ENCODE data around the gene NCCRP1.

The NCCRP1 gene

DNA sequence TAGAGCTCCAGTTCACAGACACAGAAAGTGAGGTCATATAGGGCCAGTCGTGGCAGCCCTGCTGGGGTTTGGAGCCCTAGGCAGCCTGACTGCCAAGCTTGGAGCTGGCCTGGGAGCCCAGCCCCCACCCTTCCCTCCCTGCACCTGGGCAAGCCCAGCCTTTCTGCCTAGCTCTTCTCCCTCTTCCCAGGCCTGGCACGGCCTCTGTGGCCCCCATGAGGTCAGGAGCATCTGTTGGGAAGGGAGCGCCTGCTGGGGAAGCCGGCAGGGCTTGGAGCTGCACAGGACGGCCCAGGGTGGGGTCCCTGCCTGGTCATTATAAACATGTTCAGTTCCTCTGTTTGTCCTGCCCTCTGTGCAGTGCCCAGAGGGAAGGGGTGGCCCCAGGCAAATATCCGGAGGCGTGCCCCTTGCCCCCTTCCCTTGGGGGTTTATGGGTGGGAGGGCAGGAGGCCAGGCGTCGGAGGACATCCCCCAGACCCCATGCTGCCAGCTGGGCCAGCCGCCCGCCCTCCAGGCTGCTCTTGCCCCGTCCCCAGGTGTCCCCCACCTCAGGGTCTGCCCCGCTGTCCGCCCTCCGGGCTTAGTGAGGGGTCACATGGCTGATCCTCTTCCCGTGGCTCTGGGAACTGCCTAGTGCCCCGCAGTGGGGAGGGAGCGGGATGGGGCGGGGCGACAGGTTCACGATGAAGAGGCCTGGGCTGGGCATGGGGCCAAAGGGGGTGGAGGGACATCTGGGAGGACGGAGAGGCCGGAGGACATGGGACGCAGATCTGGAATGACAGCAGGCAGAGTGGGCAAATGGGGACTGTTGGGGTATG, 30.0 kb upstream of the NCCRP1 start:
- no peak for DNase-seq

DNA sequence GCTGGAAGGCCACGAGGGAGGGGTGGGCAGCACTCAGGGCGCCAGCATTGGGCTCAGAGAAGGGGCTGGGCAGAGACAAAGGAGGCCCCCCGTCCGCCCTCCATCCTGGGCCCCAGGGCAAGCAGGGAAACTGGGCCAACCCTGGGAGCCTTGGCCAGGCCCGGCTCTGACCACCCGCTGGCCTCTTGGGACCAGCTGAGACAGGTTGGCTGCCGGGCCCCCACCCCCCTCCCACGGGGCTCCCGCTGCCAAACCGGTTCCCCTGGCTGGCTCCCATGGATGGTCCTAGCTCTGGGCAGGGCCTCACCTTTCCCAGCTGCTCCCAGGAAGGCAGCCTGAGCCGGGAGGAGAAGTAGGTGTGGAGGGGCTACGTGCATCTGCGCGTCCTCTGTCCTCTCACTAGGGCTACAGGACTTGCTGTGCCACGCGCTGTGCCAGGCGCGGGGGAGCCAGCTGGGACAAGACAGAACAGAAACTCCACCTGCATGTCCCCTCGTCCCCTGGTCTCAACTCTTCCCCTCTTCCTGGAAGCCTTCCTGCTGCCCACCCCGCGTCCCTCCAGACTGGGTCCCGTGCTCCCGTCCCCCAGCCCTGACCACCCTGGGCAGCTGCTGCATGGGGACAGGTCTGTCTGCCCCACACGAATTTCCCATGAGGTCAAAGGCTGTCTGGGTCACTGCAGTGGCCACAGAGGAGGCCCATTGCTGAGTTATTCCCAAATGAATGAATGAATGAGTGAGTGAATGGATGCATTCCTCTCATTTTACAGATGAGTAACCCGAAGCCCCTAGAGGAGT, 29.1 kb upstream of the NCCRP1 start:
- DNase-seq, result no peak

DNA sequence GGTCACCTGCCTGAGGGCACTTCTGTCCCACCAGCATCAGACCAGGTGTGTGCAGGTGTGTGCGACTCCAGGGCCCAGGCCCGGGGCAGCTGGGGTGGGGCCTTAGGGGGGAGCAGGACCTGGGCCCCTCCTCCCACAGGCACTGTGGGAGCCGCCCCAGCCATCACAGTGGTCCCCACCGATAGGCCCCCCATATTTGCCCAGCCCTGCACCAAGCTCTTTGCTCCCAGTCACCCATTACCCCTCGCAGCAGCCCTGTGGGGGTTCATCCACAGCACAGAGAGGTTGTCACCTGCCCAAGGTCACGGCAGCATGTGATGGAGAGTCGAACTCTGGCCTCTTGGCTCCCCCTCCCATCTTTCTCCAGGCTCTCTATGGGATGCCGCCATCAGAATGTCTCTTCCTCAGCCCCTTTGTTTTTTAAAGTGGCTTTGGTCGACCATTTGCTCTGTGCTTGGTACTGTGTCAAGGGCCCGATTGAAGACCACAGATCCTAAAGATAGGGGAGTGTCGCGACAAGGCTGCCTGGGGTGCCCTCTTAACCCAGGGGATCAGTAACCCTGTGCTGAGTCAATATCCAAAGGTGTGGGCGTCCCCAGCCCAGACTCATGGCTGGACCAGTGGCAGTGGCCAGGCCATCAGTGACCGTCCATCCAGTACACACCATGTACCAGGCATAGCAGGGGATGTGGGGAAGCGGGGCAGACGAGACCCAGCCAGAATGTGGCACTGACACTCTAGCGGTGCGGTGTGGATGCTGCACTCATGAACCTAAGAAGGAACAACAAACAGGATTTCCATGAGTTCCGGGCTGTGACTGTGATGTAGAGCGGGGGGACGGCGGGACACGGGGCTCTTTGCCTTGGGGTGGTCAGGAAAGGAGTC, 28.3 kb upstream of the NCCRP1 start:
- DNase-seq, result no peak

DNA sequence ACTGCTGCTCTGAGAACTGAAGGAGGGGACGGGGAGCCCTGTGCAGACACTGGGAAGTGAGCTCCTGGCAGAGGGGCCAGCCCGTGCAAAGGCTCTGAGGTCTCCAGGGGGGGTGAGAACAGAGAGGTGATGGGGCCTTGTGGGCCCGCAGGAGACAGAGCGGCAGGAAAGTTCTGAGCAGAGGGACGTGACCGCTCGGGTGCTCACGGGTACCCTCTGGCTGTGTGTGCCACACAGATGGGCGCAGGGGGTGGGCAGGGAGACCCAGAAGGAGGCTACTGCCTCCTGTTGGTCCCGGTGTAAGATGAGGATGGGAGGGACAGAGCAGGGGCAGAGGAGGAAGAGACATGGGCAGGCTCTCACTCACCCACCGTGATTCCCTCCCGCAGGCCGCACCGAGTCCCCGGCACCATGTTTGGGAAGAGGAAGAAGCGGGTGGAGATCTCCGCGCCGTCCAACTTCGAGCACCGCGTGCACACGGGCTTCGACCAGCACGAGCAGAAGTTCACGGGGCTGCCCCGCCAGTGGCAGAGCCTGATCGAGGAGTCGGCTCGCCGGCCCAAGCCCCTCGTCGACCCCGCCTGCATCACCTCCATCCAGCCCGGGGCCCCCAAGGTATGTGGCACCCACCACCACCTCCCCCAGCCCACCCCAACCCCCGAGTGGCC, 27.5 kb upstream of the NCCRP1 start:
- no peak for DNase-seq

DNA sequence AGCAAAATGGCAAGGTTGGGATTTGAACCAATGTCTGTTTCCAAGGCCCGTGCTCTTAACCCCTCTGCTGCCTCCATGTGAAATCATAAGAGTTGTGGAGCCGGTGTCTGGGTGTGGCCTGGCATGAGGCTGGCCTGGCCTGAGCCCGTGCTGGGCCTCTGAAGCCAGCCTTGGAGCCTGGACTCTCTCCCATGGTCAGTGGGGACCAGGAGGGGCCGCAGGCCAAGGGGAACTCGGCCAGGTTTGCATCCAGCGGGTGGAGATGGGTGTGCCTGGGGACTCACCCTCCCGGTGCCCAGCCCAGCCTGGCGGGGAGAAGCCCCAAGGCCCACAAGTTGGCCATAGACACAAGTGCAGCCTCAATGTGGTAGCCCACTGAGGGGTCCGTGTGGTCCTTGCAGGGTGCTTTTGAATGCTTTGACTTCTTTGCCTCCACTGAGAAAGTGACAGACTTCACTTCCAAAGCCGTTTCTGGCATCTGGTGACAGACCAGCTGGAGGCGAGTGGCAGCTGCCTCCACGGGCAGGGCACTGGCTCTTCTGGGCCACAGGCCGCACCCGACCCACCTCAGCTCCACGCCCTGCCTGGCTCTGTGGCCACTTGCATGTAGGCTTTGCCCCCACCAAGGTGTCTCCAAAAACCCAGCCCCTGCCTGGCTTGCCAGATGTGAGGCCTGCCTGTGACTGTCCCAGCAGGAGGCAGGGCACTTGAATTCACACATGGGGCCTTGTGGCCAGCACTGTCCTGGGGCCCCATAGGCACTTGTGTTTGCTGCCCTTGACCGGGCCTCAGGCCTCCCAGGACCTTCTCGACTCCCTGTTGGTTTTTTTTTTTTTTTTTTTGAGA, 26.2 kb upstream of the NCCRP1 start:
- no peak for DNase-seq

DNA sequence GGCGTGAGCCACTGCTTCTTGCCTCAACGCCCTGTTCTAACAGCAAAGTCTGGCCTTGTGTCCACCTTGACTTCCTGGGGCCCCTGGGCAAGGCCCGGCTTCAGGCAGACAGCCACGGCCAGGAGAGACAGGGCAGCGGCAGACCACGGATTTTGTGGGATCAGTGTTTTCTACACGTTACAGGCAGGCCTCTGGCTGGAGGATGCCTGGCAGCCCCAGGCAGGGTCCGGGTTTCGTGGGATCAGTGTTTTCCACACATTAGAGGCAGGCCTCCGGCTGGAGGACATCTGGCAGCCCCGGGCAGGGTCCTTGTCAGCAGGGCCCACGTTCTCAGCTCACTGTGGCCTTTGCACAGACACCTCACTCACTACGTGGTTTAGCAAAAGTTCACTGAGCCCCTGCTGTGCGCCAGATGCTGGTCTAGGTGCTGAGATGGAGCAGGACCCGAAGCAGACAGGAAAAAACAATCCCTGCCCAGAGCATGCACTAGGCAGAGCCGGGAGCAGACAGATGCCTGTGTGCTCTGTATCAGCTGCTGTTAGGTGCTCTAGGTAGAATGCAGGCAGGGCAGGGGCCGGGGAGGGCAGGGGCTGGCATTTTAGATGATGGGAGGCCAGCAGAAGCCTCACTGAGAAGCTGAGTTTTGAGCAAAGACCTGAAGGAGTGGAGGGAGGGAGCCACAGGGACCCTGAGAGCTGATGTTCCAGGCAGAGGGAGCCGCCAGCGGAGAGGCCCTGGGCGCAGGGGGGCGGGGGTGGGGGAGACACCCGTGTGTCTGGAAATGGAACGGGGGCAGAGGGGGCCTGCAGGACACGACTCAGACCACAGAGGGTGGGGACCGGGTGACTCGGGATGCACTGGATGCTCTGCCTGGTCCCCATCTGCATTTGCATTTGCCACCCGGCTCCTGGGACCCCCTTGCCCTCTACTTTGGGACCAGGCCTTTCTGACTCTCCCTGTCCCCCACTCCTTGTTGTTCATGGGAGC, 25.0 kb upstream of the NCCRP1 start:
- no peak for DNase-seq

DNA sequence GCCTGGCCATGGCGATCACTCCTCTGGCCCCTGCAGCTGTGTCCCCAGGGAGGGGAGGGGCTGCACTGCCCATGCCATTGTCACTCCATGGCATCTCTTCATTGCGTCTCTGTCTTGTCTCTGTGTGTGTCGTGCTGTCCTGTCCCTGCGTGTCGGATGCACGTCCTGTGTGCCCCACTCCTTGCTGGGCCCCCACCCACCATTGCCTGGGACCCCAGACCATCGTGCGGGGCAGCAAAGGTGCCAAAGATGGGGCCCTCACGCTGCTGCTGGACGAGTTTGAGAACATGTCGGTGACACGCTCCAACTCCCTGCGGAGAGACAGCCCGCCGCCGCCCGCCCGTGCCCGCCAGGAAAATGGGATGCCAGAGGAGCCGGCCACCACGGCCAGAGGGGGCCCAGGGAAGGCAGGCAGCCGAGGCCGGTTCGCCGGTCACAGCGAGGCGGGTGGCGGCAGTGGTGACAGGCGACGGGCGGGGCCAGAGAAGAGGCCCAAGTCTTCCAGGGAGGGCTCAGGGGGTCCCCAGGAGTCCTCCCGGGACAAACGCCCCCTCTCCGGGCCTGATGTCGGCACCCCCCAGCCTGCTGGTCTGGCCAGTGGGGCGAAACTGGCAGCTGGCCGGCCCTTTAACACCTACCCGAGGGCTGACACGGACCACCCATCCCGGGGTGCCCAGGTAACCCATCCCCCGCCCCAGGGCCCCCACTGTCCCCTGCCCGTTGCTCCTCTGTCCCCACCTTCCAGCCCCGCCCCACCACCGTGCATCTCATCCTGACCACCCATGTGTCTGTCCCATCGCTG, 23.9 kb upstream of the NCCRP1 start:
- no peak for DNase-seq

DNA sequence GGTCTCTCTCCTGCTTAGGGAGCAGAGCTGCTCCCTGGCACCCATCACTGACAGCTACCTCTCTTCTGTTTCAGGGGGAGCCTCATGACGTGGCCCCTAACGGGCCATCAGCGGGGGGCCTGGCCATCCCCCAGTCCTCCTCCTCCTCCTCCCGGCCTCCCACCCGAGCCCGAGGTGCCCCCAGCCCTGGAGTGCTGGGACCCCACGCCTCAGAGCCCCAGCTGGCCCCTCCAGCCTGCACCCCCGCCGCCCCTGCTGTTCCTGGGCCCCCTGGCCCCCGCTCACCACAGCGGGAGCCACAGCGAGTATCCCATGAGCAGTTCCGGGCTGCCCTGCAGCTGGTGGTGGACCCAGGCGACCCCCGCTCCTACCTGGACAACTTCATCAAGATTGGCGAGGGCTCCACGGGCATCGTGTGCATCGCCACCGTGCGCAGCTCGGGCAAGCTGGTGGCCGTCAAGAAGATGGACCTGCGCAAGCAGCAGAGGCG, 23.2 kb upstream of the NCCRP1 start:
- DNase-seq, result no peak

DNA sequence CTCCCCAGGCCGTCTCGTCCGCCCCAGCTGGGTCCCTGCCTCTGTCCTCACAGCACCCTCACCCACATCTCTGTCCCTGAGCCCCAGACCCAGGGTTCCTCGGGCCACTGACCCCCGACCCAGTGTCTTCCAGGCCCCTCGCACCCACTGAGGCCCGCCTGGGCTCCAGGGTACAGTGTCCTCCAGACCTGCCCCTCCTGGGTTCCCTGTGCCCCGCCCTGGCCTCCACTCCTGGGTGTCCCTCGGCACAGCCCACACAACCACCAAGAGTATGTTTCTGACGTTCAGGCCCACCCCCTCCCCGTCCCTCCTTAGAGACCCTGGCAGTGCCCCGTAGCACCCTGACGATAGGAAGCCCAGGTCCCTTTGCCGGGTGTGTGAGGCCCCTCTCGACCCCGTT, 22.6 kb upstream of the NCCRP1 start:
- no peak for DNase-seq

DNA sequence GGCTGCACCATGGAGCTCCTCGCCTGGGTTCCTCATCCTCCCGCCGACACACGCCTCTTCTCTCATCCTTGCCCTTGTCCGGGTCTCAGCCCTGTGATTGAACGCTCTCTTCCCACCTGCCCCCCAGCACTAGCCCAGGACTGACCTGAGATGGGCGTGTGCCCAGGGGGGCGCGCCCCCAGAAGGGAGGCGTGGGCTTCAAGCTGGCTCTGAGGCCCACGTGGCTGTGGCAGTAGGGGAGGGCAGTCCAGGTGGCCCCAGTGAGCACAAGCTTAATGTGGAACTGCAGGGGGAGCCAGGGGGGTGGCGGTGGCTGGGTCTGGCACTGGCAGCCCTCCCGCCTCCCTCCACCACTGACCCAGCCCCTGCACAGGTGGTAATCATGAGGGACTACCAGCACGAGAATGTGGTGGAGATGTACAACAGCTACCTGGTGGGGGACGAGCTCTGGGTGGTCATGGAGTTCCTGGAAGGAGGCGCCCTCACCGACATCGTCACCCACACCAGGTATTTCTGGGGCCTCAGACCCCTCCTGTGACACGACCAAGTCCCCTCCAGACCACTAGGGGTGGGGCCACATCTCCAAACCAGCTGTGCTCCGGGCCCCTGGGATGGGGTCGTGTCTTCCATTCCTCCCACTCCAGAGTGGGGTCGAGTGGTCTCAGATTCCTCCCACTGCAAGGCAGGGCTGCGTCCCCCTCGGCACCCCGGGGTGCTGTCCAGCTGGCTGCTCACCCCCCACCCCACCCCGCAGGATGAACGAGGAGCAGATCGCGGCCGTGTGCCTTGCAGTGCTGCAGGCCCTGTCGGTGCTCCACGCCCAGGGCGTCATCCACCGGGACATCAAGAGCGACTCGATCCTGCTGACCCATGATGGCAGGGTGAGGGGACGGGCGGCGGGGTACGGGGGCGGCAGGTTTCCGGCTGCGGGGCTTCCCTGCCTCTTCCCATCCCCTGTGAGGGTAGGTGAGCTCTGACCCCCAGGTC, 21.9 kb upstream of the NCCRP1 start:
- DNase-seq, result no peak

DNA sequence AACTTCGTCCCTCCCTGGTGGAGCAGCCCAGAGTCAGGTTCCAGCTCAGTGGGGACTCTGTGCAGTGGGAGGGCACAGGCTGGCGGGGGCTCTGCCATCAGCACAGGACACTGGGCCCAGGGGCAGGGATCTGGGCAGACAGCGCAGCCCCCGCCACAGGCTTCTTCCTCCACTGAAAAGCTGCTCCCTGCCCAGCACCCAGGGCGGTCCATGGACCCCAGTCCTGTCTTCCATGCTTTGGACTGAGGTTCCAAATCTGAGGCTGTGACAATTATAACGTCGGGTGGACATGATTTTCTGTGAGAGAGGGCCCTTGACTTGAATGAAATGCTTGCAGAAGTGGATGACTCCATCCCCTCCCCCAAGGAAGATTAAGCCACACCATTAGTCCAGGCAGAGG, 21.2 kb upstream of the NCCRP1 start:
- DNase-seq, result no peak

DNA sequence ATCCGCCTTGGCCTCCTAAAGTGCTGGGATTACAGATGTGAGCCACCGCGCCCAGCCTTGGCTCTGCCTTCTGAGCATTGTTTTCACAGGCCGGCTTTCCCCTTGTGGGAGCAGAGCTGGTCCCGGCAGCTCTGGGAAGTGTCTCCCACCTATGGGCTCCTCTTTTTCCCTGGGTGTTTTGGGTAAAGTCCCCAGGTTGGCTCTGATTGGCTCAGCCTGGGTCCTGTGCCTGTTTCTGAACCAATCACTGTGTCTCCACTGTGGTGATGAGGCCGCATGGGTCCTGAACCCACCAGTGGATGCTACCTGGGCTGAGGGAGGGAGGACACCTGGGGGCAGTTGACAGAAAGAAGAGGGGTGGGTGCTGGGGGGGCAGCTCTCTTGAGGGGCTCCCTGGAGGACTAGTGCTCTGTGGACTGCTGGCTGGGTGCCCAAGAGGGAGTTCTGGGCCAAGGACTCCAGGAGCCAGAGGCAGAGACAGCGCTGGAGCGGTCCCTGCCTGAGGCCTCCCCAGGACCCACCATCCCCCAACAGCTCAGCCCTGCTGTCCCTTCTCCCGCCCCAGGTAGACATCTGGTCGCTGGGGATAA, 19.6 kb upstream of the NCCRP1 start:
- DNase-seq, result no peak

DNA sequence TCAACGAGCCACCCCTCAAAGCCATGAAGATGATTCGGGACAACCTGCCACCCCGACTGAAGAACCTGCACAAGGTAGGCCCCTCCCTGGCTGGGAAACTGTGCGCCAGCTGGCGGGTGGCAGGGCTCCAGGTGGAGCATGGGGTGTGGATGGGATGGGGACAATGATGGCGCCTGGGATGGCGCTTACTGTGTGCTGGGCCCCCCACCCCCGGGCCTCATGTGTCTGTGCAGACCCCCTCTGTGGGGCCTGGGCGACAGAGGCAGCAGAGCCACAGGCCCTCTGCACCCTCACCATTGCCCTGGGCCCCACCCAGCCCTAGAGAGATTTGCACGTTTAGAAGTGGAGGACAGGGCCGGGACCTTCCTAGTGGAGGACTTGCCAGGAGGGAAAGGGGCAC, 19.0 kb upstream of the NCCRP1 start:
- no peak for DNase-seq

DNA sequence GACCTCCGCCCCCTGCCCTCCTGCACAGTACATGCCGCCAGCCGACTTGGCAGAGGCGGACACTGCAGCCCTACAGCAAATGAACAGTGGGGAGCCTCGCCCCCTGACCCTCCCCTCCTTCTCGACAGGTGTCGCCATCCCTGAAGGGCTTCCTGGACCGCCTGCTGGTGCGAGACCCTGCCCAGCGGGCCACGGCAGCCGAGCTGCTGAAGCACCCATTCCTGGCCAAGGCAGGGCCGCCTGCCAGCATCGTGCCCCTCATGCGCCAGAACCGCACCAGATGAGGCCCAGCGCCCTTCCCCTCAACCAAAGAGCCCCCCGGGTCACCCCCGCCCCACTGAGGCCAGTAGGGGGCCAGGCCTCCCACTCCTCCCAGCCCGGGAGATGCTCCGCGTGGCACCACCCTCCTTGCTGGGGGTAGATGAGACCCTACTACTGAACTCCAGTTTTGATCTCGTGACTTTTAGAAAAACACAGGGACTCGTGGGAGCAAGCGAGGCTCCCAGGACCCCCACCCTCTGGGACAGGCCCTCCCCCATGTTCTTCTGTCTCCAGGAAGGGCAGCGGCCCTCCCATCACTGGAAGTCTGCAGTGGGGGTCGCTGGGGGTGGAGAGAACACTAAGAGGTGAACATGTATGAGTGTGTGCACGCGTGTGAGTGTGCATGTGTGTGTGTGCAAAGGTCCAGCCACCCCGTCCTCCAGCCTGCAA, 18.3 kb upstream of the NCCRP1 start:
- no peak for DNase-seq

DNA sequence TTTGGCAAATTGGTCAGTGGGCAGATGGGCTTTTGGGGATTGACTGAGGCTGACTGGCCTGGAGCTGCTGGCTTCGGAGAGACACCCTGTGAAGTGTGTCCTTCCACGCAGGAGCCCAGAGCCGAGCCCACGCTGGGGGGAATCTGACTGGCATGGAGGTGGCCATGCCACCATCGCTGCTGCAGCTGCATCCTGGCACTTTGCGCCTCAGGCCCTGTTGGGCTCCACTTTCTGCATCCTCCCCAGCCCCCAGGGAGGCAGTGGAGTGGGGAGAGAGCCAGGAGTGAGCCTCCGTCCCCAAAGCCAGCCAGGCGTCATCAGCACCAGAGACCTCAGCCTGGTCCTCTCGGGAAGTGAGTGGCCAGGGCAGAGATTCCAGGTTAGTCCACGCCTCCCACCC, 17.0 kb upstream of the NCCRP1 start:
- DNase-seq, result no peak

DNA sequence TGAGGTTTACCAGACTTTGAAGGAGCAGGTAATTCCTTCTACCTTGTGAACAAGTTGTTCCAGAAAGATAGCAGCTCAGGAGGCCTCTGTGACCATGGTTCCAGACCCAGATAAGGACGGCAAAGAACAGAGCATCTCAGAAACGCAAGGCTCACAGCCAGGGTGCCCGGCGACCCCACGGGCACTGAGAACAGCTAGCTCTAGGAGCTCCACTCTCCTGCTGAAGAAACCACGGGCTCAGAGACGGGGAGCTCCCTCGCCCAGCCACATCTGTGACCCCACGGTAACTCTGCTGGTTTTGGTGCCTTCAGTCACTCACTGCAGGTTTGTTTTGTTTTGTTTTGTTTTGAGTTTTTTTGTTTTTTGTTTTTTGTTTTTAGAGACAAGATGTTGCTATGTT, 16.0 kb upstream of the NCCRP1 start:
- DNase-seq, result no peak
